Jurkat, Clone E6-1 (cell line): Measurements from ENCODE around the gene TMEM207.

Experiments used
- DNase-seq: peaks from one replicate; pipeline ENCODE4 v3.0.0-alpha.2; 2011; ENCODE audit warnings: low read depth, low spot score
- H3K4me3 ChIP-seq: 2 replicates; pipeline ENCODE4 v1.5.1; 2011; ENCODE audit warnings: mild to moderate bottlenecking, low read length, control low read depth, moderate library complexity

Gene TMEM207

DNA sequence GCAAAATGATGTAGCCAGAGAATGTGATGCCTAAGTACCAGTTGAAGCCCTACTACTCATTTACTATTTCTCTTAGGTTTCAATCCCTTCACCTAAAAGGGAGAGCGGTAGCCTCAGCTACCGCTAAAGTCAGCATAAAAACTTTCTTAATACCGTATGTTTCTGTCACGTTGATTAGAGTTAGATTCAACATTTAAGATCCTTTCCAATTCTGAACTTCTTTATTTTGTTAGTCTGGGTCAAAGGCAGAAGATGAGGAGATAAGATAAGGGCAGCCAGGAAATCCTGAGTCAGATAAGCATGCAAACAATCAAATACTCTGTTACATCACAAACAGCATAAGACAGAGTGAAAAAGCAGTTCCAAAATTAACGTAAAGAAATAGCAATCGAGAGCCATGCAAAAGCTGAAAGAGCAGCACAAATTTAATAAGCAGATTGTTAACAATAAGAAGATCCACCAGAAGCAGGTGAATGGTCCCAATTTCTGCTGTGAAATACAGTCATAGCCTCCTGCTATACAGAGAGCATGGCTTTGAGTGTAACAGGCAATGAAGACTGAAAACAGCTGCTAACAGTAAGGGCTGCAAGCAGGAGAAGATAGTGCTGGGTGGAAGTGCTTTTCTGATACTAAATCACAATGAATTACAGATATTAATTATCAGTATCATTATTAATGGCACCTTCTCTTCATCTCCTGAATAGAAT, 3.0 kb downstream of the TMEM207 start:
- no peak overlapping the region for H3K4me3 ChIP-seq
- no peak for DNase-seq

DNA sequence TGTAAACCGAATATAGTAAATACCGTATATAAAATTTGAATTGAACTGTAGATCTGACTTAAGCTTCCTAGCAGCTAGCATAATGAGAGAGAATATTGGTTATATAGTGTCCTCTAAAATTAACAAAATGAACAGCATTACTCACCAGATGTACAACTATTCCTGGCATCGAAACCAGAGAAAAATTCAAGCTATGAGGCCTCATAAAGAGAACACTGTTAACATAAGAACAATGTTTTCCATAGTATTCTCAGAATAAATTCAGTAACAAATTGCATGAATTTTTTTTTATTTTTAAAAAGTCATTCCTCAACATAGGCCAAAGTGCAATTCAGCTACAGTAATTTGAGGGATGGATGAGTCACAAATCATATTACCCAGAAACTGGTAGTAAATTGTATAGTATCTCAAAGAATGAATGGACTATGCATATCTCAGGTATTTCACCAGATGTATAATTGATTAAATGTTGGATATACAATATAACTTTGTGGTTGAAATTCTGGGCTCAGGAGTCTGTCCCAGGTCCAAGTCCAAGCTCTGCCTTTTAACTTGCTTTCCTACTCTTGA, 5.0 kb downstream of the TMEM207 start:
- no peak overlapping the region for H3K4me3 ChIP-seq
- DNase-seq: no peak

DNA sequence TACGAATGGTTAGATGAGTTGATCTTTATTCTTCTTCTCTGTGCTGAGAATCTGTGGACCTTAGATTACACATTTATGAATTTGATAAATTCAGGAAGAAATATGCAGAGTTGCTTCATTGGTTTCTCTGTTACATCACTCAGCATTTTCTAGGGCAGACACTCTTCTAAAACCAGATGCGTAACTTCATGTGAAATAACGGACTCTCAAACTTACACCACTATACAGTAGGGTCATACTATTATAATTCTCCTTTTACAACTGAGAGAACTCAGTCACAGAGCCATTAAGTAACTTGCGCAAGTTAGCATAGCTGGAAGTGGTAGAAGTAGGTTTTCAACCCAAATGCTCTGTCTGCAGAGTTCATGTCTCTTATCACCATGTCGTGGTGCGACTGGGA, 5.7 kb downstream of the TMEM207 start:
- H3K4me3 ChIP-seq: no peak overlapping the region

DNA sequence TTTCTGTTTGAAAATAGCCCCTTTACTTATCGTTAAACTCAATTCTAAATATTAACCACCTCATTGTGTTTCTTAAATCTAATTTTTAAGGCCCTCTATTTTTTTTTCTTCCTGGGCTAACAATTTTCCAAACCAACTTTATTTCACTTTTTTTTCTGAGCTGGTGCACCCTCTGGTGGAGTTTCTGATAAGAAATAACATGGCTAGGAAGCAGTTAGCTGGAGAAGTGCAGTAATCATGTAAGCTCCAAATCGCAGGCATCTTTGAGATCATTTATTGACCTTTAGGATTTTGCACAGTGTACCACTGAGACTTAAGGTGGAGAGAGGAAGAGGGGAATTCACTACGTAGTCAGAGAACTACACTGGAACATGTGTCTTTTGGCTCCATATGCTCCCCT, 6.4 kb downstream of the TMEM207 start:
- DNase-seq: no peak
- H3K4me3 ChIP-seq: no peak overlapping the region

More for the DNA sequence above, 5.7 kb downstream of the TMEM207 start:
- no peak for DNase-seq

DNA sequence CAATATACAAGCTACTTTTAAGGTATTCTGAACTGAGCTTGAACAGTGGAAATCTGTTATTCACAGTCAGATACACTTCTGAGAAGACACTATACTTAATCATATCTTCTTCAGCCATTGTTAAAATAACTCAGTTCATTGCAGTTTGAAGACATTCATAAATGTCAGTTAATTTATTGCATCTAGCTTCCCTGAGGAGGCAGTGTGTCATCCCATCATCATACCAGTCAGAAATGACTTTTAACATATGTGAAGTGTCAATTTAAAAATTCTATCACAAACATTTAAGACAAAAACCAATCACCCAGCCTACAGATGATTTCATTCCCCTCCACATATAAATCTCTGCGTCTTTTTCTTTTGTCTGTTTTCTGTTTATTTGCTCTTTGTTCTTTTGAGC, 7.5 kb downstream of the TMEM207 start:
- no peak overlapping the region for H3K4me3 ChIP-seq

DNA sequence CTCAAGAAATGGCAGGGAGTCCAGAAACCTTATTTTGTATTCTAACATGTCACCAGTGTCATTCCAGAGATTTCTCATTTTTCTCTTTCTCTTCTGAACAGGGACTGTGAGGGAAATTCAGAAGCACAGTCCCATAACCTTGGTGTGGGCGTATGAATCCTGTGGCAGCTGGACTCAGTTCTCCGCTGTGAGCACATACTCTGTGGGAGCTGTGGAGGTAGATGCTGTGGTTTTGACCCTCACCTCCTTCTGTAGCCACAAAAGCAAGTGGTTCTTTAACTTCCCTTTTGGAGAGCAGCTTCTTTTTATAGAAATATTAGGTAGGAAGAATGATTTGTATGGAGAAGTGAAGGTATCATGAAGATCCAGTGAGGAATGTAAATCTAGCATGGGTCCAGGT, 13.4 kb downstream of the TMEM207 start:
- H3K4me3 ChIP-seq: no peak overlapping the region
- DNase-seq: no peak

More for the DNA sequence above, 7.5 kb downstream of the TMEM207 start:
- DNase-seq: no peak

DNA sequence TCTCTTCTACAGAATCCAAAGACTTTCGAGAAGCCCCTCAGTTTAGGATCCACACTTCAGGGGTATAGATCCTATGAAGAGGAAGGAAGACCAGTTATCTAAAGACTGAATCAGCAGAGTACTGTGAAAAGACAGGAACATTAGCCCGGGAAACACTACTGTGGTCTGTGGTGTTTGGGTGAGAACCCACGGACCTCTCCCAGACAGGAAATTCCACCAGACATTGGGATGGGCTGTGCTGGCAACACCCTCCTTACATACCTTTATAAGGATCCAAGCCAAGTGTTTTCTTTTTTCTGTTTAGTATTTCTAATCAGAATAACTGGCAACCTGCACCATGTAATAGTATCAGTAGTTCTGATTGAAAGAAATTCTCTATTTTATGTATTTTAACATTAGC, 14.1 kb downstream of the TMEM207 start:
- no peak for DNase-seq
- no peak overlapping the region for H3K4me3 ChIP-seq

DNA sequence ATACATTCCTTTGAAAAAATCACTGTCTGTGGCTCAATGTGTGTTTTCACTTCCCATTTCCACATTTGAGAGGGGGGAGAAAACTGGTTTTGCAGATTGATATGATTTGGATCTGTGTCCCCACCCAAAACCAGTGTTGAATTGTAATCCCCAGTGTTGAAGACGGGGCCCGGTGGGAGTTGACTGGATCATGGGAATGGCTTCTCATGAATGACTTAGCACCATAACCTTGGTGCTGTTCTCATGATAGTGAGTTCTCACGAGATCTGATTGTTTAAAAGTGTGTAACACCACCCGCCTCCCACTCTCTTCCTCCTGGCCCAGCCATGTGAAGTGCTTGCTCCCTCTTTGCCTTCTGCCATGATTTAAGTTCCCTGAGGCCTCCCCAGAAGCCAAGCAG, 16.1 kb downstream of the TMEM207 start:
- DNase-seq: no peak

DNA sequence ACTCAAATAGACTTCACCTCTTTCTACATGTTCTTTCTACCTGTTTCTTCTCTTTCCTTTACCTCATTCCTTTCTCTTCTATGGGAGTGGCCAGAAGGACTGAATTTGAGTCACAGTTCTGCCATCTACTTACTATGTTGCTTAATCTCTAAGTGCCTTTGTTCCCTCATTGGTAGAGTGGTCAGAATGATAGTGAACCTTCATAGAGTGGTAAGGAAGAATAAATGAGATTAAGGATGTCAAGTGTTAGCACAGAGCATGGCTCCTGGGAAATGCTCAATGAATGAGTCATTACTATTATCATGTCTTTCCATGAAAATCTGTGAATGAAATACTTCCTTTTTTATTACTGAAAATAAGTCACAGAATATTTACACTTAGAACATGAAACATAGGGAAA, 17.5 kb downstream of the TMEM207 start:
- H3K4me3 ChIP-seq: no peak overlapping the region
- DNase-seq: no peak

More for the DNA sequence above, 16.1 kb downstream of the TMEM207 start:
- no peak overlapping the region for H3K4me3 ChIP-seq

DNA sequence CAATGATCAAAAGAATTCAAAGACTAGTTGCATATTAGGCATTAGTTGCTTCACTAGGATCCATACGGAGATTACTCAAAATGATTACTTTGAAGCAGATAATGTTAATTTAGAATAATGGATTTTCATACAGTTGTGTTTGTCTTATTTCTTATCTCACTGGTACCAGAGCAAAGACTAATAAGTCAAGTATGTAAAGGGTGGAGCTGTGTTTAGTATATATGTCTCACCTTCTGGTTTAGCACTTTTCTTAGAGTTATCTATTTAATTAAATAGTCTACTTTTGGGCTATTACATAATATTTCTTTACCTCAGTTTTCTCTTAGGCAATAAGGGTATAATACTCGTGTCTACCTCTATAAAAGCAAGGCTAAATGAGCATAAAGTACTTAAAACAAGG, 18.8 kb downstream of the TMEM207 start:
- no peak for DNase-seq
- no peak overlapping the region for H3K4me3 ChIP-seq

DNA sequence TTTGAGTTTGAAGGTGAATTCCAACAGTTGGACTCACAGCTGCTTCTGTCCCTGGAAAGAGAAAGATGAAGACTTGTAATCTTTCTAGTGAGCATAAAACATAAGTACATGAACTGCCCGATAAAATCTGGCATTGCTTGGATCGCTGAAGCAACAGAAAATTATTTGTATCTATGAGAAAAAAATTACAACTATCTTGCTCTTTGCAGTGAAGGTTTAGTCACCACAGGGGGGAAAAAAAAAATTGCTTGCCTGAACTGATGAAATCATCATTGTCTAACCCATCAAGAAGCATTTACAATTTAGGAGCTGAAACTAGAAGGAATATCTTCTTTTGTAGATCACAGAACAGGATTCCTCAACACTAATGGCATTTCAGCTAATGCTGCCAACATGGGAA, 20.0 kb downstream of the TMEM207 start:
- DNase-seq: no peak
- H3K4me3 ChIP-seq: no peak overlapping the region

DNA sequence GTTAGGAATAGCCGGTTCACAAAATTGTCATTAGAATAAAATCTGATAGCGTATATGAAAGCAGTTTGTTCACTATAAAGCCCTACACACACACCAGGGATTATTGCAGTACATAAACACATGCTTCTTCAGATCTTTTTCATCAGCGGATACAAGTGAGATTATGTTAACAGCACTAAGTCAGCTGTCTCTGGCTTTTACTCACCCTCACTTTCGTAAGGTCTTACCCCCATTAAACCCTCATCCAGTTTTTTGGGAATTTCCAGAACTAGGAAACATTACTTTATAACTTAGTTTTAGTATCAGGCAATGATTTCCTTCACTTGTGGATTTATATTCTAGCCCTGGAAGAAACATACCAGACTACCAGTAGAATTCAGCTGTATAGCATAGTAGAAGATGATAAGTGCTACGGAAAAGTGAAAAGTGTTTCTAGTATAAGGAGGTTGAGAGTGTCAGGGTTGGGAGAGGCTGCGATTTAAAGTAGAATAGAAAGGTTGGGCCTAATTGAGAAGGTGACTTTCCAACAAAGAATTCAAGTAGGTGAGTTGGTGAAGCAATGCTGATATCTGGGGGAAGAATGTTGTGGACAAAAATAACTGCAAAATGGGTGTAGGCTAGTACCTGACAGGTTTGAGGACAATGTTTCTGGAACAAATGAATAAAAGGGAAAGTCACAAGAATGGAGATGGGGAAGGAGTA, 22.7 kb downstream of the TMEM207 start:
- no peak for DNase-seq
- H3K4me3 ChIP-seq: no peak overlapping the region

DNA sequence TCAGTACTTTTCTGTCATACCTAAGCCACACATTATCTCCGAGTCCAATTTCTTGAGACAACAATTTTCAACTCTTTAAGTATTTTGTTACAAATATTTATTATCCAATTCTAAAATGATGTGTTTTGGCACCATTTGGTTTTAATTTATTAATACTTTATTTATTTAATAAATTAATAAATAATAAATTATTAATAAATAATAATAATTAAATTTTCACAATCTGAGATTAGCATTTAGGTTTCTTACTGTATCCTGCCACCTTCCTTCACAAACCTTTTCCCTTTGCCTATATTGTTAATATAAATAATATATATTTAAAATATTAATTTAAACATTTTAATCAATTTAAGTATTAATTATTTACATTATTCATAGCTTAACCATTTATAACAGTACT, 23.9 kb downstream of the TMEM207 start:
- DNase-seq: no peak
- H3K4me3 ChIP-seq: no peak overlapping the region

DNA sequence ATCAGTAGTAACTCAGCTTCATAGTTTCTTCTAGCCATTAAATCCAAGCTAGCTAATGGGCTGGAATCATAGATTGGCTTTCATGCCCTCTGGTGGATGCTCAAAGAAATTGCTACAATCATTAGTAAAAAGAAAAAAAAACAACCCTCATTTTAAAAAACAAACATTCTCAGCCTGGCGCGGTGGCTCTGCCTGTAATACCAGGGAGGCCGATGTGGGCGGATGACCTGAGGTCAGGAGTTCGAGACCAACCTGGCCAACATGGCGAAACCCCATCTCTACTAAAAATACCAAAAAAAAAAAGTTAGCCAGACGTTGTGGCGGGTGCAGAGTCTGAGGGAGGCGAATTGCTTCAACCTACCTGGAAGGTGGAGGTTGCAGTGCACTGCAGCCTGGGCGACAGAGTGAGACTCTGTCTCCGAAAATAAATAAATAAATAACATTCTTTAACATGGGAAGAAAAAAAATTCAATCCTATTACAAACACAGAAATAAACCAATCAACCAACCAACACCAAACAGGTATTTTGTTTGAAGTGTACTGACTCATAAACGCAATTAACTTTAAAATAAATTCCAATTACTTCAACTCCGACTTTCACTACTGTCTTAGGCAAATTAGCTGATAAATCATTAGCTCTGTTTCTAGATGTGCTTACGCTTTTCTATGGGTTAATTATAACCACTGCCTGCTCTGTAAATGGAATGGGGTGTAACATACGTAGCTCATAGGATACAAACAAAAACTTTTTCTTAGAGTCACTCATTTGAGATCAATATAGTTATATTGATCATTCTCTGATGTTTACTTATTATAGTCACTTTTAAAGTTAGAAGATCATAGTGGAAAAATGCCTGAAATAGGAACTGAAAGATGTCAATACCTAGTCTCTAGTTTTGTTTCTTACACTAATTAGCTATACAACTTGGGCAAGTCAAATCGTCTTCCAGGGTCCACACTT, 24.9 kb downstream of the TMEM207 start:
- no peak overlapping the region for H3K4me3 ChIP-seq
- DNase-seq: peak; percentile 36

DNA sequence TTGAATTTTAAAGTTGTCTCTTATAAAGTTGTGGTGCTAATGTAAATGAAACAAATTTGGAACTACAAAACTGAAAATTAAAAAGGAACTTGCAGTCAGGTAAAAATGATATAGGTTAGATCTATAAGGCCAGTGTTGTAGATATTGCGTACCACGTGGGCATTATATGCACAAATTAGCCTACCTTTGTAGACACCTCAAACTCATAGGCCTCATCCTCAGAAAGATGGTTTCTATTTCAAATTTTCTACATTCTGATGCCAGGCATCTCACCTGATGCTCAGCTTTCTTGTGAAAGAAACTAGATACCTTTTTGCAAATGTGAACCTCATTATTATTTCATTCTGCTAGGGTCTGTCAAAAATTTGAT, 25.6 kb downstream of the TMEM207 start:
- no peak overlapping the region for H3K4me3 ChIP-seq
- DNase-seq: no peak

DNA sequence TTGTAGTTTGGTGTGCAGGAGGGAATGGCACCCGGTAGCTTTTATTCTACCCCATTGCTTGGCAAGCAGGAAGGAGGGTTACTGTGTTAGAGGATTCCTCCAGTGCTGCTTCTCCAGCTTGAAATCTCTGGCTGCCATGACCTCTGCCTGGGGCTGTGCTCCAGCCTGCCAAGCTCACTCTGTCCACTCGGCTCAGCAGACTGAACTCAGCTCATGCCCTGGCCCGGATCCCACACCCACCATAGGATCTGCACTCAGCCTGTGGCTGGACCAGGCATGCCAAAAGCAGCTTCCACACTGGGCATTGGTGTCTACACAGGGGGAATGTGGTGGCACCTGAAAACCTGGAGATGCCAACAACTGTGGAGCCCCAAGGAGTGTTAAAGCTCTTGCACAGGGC, 35.4 kb downstream of the TMEM207 start:
- H3K4me3 ChIP-seq: no peak overlapping the region
- no peak for DNase-seq

DNA sequence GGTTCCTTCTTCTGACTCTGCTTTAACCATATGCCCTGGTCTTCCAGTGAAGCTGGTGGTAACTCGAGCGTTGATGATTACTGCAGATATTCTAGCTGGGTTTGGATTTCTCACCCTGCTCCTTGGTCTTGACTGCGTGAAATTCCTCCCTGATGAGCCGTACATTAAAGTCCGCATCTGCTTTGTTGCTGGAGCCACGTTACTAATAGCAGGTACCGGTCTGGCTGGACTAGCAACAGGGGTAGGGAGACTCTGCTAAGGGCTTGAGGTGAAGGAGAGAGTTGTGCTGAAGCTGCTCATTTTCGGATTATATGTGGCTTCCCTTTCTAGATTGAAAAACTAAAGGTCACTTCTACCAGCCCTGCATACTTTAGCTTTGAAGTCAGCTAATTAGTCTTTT, 45.0 kb downstream of the TMEM207 start:
- no peak for DNase-seq
- no peak overlapping the region for H3K4me3 ChIP-seq

DNA sequence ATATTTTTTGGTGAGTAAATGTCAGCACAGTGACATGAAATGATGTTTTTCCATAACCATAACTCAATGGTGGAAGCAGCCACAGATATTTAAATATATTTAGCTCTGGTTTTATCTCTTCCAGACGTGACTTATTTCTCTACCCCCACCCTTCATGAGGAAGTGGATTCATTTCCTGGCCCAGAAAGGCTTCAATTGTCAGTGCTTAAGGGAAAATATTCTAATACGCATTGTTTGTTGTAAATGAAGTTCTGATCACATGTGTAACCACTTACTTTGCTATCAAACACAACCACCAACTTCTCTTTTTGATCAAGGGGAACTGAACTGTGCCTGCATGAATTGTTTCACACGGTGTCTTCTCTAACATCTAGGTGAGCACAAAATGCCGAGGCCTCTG, 47.7 kb downstream of the TMEM207 start:
- no peak overlapping the region for H3K4me3 ChIP-seq
- no peak for DNase-seq

DNA sequence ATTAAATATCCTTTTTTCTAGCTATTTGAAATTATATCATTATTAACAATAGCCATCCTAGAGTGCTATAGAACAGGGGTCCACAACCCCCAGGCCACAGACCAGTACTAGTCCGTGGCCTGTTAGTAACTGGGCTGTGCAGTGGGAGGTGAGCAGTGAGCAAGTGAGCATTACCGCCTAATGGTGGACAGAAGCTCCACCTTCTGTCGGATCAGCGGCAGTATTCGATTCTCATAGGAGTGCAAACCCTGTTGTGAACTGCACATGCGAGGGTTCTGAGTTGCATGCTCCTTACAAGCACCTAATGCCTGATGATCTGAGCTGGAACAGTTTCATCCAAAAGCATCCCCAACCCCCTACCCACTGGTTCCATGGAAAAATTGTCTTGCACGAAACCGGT, 50.0 kb downstream of the TMEM207 start:
- no peak for DNase-seq
- no peak overlapping the region for H3K4me3 ChIP-seq

DNA sequence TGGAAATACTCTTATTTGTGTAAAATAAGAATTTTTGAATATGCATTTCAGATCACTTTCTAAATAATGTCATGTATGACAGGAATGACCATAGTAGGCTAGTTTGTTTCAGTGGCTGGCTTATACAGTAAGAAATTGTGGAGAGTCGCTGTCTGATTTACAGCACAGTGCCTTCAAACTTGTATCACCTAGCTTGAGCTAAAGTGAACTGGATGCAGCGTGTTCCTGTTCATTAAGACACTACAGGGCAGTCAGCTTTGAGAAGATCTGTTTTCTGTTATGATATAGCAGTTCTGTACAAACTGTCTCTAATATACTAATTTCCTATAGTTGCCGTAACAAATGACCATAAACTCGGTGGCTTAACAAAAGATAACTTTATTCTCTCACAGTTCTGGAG, 51.8 kb downstream of the TMEM207 start:
- DNase-seq: no peak
- H3K4me3 ChIP-seq: no peak overlapping the region
